Osteoblast (primary cell): ENCODE measurements around the gene RPS21. TPM values are rescaled to one million over a fixed set of nuclear protein-coding genes. Genes with fewer than 3 reads are reported as not detected.

Source experiments
- DNase-seq: peaks from one replicate; pipeline ENCODE4 v3.0.0; 2011; ENCODE audit warnings: low spot score, mixed read lengths; ENCODE audit not compliant: insufficient read length; ENCODE audit errors: missing footprints
- H2AFZ ChIP-seq: 2 replicates; pipeline ENCODE4 v1.6.0; 2011; ENCODE audit warnings: mild to moderate bottlenecking, low read length
- H3K27ac ChIP-seq: 2 replicates; pipeline ENCODE4 v1.5.1; 2011; ENCODE audit warnings: mild to moderate bottlenecking, low read depth, low read length, moderate library complexity
- H3K27me3 ChIP-seq: 2 replicates; pipeline ENCODE4 v1.6.0; 2012; ENCODE audit warnings: mild to moderate bottlenecking, control low read depth, inconsistent platforms, low read length, moderate library complexity; ENCODE audit not compliant: insufficient read depth
- H3K36me3 ChIP-seq: 2 replicates; pipeline ENCODE4 v1.5.1; 2011; ENCODE audit warnings: mild to moderate bottlenecking, low read length, control low read depth, moderate library complexity; ENCODE audit not compliant: insufficient read depth
- H3K4me1 ChIP-seq: 2 replicates; pipeline ENCODE4 v1.5.1; 2011; ENCODE audit warnings: mild to moderate bottlenecking, low read length, control low read depth, moderate library complexity; ENCODE audit not compliant: insufficient read depth
- H3K4me2 ChIP-seq: 2 replicates; pipeline ENCODE4 v1.6.0; 2011; ENCODE audit warnings: mild to moderate bottlenecking, low read length; ENCODE audit not compliant: insufficient read depth
- H3K4me3 ChIP-seq: fragments of 200-600 bp; sonication (generic); 3 replicates; pipeline ENCODE4 v1.5.1; 2012; ENCODE audit warnings: mild to moderate bottlenecking, low read length, inconsistent platforms; ENCODE audit not compliant: insufficient read depth
- H3K79me2 ChIP-seq: 2 replicates; pipeline ENCODE4 v1.6.0; 2012; ENCODE audit warnings: mild to moderate bottlenecking, low read length, control low read depth, inconsistent platforms; ENCODE audit not compliant: insufficient read depth
- H3K9me3 ChIP-seq: 2 replicates; pipeline ENCODE4 v1.5.1; 2011; ENCODE audit warnings: low read depth, low read length, control low read depth
- H4K20me1 ChIP-seq: 2 replicates; pipeline ENCODE4 v1.6.0; 2012; ENCODE audit warnings: mild to moderate bottlenecking, low read length, control low read depth; ENCODE audit not compliant: insufficient read depth
- total RNA-seq: library from RNA; depleted of rRNA; stranded (reverse); fragments of >200 nt; gene quantifications from 2 replicates; pipeline ENCODE4 v1.2.3, GENCODE V29; 2012
- TF ChIP-seq, protein P1 (sequence below): IDR thresholded peaks from 2 replicates; pipeline ENCODE4 v1.5.1; 2011; ENCODE audit warnings: mild to moderate bottlenecking, low read depth, low read length, moderate library complexity; ENCODE audit errors: extremely low read depth

The RPS21 gene
- total RNA-seq, 1 donor, result 460 TPM

DNA sequence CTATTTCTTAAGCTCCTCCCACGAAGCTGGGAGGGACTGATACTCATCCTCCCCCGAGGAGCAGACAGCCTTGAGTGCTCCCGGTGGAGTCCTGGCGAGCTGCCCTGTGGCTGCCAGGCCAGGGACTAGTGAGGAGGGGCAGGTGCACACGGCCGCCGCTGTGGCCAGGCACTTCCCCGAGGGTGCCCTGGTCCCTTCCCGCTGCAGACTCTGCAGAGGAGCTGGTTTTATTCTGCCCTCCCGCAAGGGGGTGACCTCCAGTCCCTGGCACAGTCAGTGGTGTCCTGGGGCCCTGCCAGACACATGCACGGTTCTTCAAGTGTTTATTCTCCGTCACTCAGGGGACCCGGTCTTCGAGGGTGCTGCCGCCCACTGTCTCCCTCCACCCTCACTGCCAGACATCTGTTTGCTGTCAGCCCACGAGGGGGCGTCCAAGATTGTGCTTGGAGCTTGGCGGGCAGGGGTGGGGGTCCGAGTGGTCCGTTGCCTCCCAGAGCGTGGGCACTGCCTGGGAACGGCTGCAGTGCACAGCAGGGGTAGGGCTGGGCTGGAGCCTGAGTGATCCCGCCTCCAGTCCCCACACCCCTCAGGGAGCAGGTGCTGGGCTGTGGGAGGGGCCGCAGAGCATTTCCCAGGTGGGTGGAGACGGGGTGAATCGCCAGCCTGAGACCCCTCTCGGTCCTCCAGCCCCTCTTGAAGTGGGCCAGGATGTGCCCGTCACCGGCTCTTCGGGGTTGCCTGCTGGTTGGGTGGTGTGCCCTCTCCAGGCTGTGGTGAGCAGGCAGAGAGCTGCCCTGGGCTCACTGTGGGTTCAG, 23.2 kb downstream of the RPS21 start:
- H2AFZ ChIP-seq, result no peak overlapping the region
- peaks cover 3% of the 10 kb centered on the region for H3K4me1 ChIP-seq
- peak; percentile 97 for DNase-seq
- TF ChIP-seq, protein P1, sequence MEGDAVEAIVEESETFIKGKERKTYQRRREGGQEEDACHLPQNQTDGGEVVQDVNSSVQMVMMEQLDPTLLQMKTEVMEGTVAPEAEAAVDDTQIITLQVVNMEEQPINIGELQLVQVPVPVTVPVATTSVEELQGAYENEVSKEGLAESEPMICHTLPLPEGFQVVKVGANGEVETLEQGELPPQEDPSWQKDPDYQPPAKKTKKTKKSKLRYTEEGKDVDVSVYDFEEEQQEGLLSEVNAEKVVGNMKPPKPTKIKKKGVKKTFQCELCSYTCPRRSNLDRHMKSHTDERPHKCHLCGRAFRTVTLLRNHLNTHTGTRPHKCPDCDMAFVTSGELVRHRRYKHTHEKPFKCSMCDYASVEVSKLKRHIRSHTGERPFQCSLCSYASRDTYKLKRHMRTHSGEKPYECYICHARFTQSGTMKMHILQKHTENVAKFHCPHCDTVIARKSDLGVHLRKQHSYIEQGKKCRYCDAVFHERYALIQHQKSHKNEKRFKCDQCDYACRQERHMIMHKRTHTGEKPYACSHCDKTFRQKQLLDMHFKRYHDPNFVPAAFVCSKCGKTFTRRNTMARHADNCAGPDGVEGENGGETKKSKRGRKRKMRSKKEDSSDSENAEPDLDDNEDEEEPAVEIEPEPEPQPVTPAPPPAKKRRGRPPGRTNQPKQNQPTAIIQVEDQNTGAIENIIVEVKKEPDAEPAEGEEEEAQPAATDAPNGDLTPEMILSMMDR, result peak; percentile 45
- H3K9me3 ChIP-seq, result no peaks in the 10 kb centered on the region
- no peak overlapping the region for H3K4me3 ChIP-seq
- H3K4me2 ChIP-seq, result no peak overlapping the region
- peaks cover 5% of the 10 kb centered on the region for H3K27me3 ChIP-seq
- no peak overlapping the region for H3K27ac ChIP-seq
- peaks cover 2% of the 10 kb centered on the region for H4K20me1 ChIP-seq
- peaks cover 14% of the 10 kb centered on the region for H3K79me2 ChIP-seq
- no peaks in the 10 kb centered on the region for H3K36me3 ChIP-seq

DNA sequence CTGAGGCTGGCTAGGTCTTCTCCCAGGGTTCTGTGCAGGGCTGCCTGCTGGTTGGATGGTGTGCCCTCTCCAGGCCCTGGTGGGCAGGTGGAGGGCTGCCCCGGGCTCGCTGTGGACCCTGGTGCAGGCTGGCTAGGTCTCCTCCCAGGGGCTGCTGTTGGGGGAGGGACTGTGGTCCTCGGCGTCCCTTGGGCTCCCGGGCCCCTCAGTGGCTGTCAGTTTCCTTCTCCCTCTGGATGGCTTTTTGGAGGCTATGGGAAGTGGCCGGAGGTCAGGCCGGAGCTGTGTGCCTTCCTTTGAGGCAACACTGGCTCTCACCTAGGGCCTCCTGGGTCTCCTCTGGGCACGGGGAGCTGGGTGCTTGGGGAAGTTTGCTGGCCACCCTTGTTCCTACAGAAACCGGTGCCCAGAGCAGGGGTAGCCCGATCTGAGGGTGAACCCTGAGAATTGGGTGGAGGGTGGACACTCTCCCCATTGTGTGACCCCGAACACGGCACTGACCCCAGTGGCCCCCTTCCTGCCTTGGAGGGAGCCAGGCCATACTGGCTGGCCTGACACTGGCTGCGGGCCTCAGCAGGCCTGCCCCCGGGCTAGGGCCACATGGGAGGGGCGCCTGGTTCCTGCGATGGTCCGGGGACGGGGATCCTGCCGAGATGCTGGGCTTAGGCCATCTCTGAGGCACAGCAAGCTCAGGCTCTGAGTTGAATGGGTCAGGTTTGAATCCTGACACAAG, 24.0 kb downstream of the RPS21 start:
- H3K4me1 ChIP-seq, result peaks cover 3% of the 10 kb centered on the region
- H3K9me3 ChIP-seq, result no peaks in the 10 kb centered on the region
- no peaks in the 10 kb centered on the region for H4K20me1 ChIP-seq
- no peak overlapping the region for H3K4me3 ChIP-seq
- no peaks in the 10 kb centered on the region for H3K36me3 ChIP-seq
- no peak overlapping the region for H2AFZ ChIP-seq
- DNase-seq, result no peak
- H3K27ac ChIP-seq, result no peak overlapping the region
- TF ChIP-seq, protein P1, result no peak
- H3K4me2 ChIP-seq, result no peak overlapping the region
- peaks cover 5% of the 10 kb centered on the region for H3K27me3 ChIP-seq
- peaks cover 8% of the 10 kb centered on the region for H3K79me2 ChIP-seq

DNA sequence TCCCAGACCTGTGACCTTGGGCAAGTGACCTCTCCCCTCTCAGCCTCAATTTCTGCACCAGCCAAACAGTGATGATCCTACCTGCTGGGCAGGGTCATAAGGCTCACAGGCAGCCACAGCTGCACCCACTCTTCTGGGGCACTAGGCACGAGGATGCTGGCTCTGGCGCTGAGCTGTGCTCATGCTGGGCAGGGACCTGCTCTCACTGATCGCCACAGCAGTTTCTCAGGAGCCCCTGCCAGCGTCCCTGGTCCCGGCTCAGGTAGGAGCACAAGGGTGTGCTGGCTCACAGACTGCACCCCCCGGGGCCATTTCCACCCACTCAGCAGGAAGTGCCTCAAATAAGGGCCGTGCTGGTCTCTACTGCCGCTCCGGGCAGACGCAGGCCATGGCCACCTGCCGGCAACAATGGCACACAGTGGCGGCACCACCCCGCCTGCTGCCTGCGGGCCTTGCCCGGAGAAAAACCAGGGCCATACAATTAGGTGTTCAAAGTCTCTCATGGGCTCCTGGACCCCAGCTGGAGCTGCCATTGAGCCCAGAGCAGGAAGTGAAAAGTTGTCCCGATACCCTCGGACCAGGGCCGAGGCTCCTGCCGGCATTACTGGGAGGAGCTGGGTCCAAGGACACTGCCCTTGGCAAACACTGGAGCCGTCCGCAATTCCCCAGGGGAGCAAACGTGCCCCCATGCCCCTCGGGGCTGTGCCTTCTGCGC, 24.7 kb downstream of the RPS21 start:
- Histone ChIP-seq H3K4me3 (no peak overlapping the region), H3K27ac (no peak overlapping the region), H3K27me3 (peaks cover 5% of the 10 kb centered on the region), H3K9me3 (no peaks in the 10 kb centered on the region), H3K79me2 (peaks cover 2% of the 10 kb centered on the region), H4K20me1 (no peaks in the 10 kb centered on the region), H3K4me1 (peaks cover under 1% of the 10 kb centered on the region), H2AFZ (no peak overlapping the region), H3K4me2 (no peak overlapping the region), H3K36me3 (no peaks in the 10 kb centered on the region)
- TF ChIP-seq, protein P1, result no peak
- DNase-seq, result no peak
